Endothelial cell (in vitro differentiated cells): ENCODE results near the gene CRISPLD2. TPM values are rescaled to one million over a fixed set of nuclear protein-coding genes. Genes with fewer than 3 reads are reported as not detected.

Source experiments
- DNase-seq: peaks from one replicate; pipeline ENCODE4 v3.0.0; 2021; ENCODE audit warnings: low spot score
- H3K27ac Mint-ChIP-seq: one replicate; pipeline ENCODE4 v1.8.0; 2021; ENCODE audit warnings: mixed read lengths, inconsistent platforms; ENCODE audit not compliant: unreplicated experiment
- H3K27me3 Mint-ChIP-seq: one replicate; pipeline ENCODE4 v1.8.0; 2021; ENCODE audit warnings: mild to moderate bottlenecking, moderate library complexity, mixed read lengths, inconsistent platforms; ENCODE audit not compliant: unreplicated experiment
- H3K36me3 Mint-ChIP-seq: one replicate; pipeline ENCODE4 v1.8.0; 2021; ENCODE audit warnings: mild to moderate bottlenecking, low read depth, mixed read lengths, inconsistent platforms; ENCODE audit not compliant: unreplicated experiment
- H3K4me1 Mint-ChIP-seq: one replicate; pipeline ENCODE4 v1.8.0; 2021; ENCODE audit warnings: mild to moderate bottlenecking, mixed read lengths, inconsistent platforms; ENCODE audit not compliant: unreplicated experiment
- H3K4me3 Mint-ChIP-seq: one replicate; pipeline ENCODE4 v1.8.0; 2021; ENCODE audit warnings: mild to moderate bottlenecking, mixed read lengths, inconsistent platforms; ENCODE audit not compliant: unreplicated experiment
- H3K9me3 Mint-ChIP-seq: one replicate; pipeline ENCODE4 v1.8.0; 2021; ENCODE audit warnings: mixed read lengths, inconsistent platforms; ENCODE audit not compliant: unreplicated experiment
- total RNA-seq: library from RNA; stranded (reverse); fragmentation: NEBNext Ultra II Directional; extraction: Animal tissue kit (Norgen Biotek cat#: 25700); gene quantifications from one replicate; pipeline ENCODE4 v1.2.1, GENCODE V29; 2021; ENCODE audit not compliant: unreplicated experiment
- TF ChIP-seq, protein P1 (sequence below): fragments of 200-600 bp; sonication (generic); IDR thresholded peaks from one replicate; pipeline ENCODE4 v1.5.0; 2021; ENCODE audit warnings: antibody characterized with exemption; ENCODE audit not compliant: unreplicated experiment

The CRISPLD2 gene
- total RNA-seq, 1 donor from 2014 or later, result 0.54 TPM

DNA sequence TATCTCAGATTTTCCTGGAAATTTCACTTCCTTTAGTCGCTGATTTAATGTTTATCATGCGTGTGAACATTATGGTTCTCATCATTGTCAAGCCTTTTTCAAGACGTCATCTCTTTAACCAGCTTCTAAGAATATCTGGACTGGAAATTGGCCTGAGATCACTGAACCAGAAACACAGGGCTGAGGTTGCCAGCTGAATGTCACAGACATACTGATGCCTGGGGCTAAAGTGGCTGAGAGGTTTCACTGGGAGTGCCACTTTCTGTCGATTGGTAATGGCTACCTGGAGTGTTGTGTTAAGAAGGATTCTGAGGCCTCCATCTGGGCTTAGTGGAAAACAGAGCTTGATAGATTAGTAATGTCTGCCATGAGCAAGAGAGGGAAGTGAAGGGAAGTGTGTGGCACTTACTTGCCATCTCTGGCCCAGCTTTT, 54.2 kb downstream of the CRISPLD2 start:
- TF ChIP-seq, protein P1, sequence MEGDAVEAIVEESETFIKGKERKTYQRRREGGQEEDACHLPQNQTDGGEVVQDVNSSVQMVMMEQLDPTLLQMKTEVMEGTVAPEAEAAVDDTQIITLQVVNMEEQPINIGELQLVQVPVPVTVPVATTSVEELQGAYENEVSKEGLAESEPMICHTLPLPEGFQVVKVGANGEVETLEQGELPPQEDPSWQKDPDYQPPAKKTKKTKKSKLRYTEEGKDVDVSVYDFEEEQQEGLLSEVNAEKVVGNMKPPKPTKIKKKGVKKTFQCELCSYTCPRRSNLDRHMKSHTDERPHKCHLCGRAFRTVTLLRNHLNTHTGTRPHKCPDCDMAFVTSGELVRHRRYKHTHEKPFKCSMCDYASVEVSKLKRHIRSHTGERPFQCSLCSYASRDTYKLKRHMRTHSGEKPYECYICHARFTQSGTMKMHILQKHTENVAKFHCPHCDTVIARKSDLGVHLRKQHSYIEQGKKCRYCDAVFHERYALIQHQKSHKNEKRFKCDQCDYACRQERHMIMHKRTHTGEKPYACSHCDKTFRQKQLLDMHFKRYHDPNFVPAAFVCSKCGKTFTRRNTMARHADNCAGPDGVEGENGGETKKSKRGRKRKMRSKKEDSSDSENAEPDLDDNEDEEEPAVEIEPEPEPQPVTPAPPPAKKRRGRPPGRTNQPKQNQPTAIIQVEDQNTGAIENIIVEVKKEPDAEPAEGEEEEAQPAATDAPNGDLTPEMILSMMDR, result no peak
- Mint-ChIP-seq H3K27ac (no peak overlapping the region), H3K4me1 (no peaks in the 10 kb centered on the region), H3K9me3 (no peaks in the 10 kb centered on the region), H3K27me3 (no peaks in the 10 kb centered on the region), H3K4me3 (no peak overlapping the region), H3K36me3 (no peaks in the 10 kb centered on the region)
- DNase-seq, result no peak

DNA sequence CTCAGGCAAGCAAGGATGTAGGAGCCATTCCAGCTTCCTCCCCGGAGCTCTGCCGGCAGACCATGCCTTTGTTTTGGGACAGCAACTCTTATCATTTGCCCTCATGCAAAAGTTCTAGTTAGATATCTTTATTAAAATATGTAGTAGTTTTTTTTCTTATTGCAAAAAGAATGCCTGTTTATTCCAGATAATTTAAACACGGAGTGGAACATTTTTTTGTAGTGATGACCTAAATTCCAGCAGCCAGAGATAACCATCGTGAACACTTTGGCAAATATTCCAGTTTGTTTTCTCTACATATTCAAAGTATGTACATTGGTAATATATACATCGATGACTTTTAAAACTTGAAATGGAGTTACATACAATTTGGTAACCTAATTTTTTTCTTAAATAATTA, 54.8 kb downstream of the CRISPLD2 start:
- Mint-ChIP-seq H3K9me3 (no peaks in the 10 kb centered on the region), H3K27ac (no peak overlapping the region), H3K36me3 (no peaks in the 10 kb centered on the region), H3K4me1 (no peaks in the 10 kb centered on the region), H3K27me3 (no peaks in the 10 kb centered on the region), H3K4me3 (no peak overlapping the region)
- TF ChIP-seq, protein P1, result no peak
- no peak for DNase-seq

DNA sequence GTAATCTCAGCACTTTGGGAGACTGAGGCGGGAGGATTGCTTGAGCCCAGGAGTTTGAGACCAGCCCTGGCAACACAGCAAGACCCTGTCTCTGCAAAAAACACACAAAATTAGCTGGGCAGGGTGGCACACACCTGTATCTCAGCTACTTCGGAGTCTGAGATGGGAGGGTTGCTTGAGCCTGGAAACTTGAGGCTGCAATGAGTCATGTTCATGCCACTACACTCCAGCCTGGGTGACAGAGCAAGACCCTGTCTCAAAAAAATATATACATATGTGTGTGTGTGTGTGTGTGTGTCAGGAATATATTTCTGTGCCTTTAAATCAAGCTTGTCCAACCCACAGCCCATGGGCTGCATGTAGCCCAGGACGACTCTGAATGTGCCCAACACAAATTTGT, 55.2 kb downstream of the CRISPLD2 start:
- TF ChIP-seq, protein P1, result no peak
- no peak overlapping the region for H3K27ac Mint-ChIP-seq
- H3K36me3 Mint-ChIP-seq, result no peaks in the 10 kb centered on the region
- no peak for DNase-seq
- H3K4me1 Mint-ChIP-seq, result no peaks in the 10 kb centered on the region
- H3K9me3 Mint-ChIP-seq, result no peaks in the 10 kb centered on the region
- H3K4me3 Mint-ChIP-seq, result no peak overlapping the region
- no peaks in the 10 kb centered on the region for H3K27me3 Mint-ChIP-seq

DNA sequence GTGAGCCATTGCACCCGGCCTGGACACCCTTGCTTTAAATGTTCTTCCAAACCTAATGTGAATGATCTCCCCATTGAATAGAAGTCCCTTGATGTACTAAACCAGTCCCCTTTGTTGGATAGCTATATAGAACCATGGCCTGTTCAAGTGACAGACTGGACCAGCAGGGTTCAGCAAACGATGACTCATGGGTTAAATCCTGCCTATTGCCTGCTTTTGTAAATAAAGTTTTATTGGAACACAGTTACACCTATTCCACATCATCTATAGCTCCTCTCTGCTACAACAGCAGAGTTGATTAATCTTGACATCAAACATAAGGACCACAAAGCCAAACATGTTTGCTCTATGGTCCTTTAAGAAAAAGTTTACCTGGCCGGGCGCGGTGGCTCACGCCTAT, 56.1 kb downstream of the CRISPLD2 start:
- Mint-ChIP-seq H3K36me3 (no peaks in the 10 kb centered on the region), H3K27ac (no peak overlapping the region), H3K9me3 (no peaks in the 10 kb centered on the region), H3K4me1 (no peaks in the 10 kb centered on the region), H3K27me3 (no peaks in the 10 kb centered on the region), H3K4me3 (no peak overlapping the region)
- TF ChIP-seq, protein P1, result no peak
- DNase-seq, result no peak

DNA sequence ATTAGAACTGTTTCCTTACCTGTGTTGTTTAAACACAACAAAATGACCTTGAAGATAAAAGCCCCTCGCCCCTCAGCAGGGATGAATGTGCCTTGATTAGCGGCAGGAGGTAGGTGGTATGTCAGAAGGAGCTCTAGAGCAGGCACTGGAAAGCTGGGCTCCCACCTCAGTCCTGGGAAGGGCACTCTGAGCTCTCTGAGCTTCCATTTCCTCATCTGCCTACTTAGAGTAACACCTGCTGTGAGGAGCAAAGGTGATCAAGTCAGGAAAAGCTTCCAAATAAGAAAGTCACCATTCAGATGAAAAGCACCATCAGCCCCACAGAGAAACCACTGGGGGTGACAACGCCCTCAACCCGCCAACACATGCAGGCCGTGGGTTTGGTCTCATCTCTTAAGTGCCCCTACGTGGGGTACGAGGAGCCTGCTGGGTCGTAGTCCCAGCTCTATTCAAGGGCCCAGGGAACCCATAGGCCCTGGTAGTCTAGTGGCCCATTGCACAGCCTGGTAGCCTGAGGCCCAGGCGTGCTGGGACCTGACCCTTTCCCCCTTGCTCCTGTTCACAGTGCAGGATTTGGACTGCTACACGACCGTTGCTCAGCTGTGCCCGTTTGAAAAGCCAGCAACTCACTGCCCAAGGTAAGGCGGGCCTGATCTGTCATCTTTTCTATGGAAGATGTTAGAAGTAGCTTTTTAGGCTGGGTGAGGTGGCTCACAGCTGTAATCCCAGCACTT, 57.3 kb downstream of the CRISPLD2 start:
- no peaks in the 10 kb centered on the region for H3K4me1 Mint-ChIP-seq
- no peaks in the 10 kb centered on the region for H3K27me3 Mint-ChIP-seq
- no peaks in the 10 kb centered on the region for H3K36me3 Mint-ChIP-seq
- H3K27ac Mint-ChIP-seq, result no peak overlapping the region
- TF ChIP-seq, protein P1, result no peak
- no peak for DNase-seq
- H3K9me3 Mint-ChIP-seq, result no peaks in the 10 kb centered on the region
- no peak overlapping the region for H3K4me3 Mint-ChIP-seq
